K562 (cell line): ENCODE measurements around the gene CLIC1. TPM values are rescaled to one million over a fixed set of nuclear protein-coding genes. Genes with fewer than 3 reads are reported as not detected.

Experiments
- CREB1 ChIP-seq, 2 experiments: sonication (generic) in 1 of 2; formaldehyde crosslinking in 1 of 2; IDR thresholded peaks; 2 replicates each; pipeline versions ENCODE4 v1.6.1 to v1.8.0; 2012 to 2022; ENCODE audit warnings: inconsistent platforms in 1 of 2, mild to moderate bottlenecking in 1 of 2, missing genetic modification reagents in 1 of 2, moderate library complexity in 1 of 2
- CTCF ChIP-seq, 3 experiments: IDR thresholded peaks in 2 of 3; conservative IDR thresholded peaks in 1 of 3; 2 replicates each; pipeline ENCODE4 v1.5.1; 2011 to 2012; ENCODE audit warnings: low read length in 3 of 3, mild to moderate bottlenecking in 3 of 3, control low read depth in 2 of 3, improper control_type of control experiment in 1 of 3, inconsistent platforms in 1 of 3, low read depth in 1 of 3, mixed read lengths in 1 of 3, moderate library complexity in 1 of 3; ENCODE audit not compliant: insufficient read depth in 2 of 3
- ETS1 ChIP-seq: conservative IDR thresholded peaks from 2 replicates; pipeline ENCODE4 v1.6.1; 2011; ENCODE audit warnings: low read depth, mild to moderate bottlenecking, low read length; ENCODE audit not compliant: control insufficient read depth
- HES1 ChIP-seq: fragments of 450-650 bp; IDR thresholded peaks from 2 replicates; pipeline ENCODE4 v1.6.1; 2016; ENCODE audit warnings: low read depth, mild to moderate bottlenecking, moderate library complexity
- IRF1 ChIP-seq: sonication (generic); formaldehyde crosslinking; IDR thresholded peaks from 2 replicates; pipeline ENCODE4 v1.8.0; 2022; ENCODE audit warnings: missing genetic modification reagents, mild to moderate bottlenecking, borderline replicate concordance
- MNT ChIP-seq, 2 experiments: fragments of 450-650 bp; conservative IDR thresholded peaks; 2 replicates each; pipeline ENCODE4 v1.6.1; 2017; ENCODE audit warnings: mild to moderate bottlenecking in 2 of 2, moderate library complexity in 2 of 2
- MYNN ChIP-seq, 2 experiments: sonication (generic); formaldehyde crosslinking in 1 of 2; IDR thresholded peaks; 2 replicates each; pipeline versions ENCODE4 v1.5.0 to v1.6.1; 2016 to 2020; ENCODE audit warnings: antibody characterized with exemption in 1 of 2, missing genetic modification reagents in 1 of 2
- NCOA6 ChIP-seq: fragments of 450-650 bp; IDR thresholded peaks from 2 replicates; pipeline ENCODE4 v1.6.1; 2017; ENCODE audit warnings: mild to moderate bottlenecking
- RNF2 ChIP-seq: sonication (generic); IDR thresholded peaks from 2 replicates; pipeline ENCODE4 v1.6.1; 2016
- SPI1 ChIP-seq: IDR thresholded peaks from 2 replicates; pipeline ENCODE4 v1.6.1; 2011; ENCODE audit warnings: low read depth, low read length, control low read depth, borderline replicate concordance
- WHSC1 ChIP-seq: IDR thresholded peaks from one replicate; pipeline ENCODE4 v1.6.1; 2012; ENCODE audit warnings: low read length, control low read depth, inconsistent platforms
- ZNF263 ChIP-seq: sonication (generic); formaldehyde crosslinking; IDR thresholded peaks from 2 replicates; pipeline ENCODE4 v1.8.0; 2022; ENCODE audit warnings: mild to moderate bottlenecking, missing genetic modification reagents, borderline replicate concordance
- ZNF75A ChIP-seq: fragments of 450-650 bp; formaldehyde crosslinking; IDR thresholded peaks from 2 replicates; pipeline ENCODE4 v1.4.0; 2020; ENCODE audit warnings: mild to moderate bottlenecking
- polyA plus RNA-seq, 8 experiments: library from polyadenylated mRNA; depleted of rRNA in 4 of 8; stranded (reverse) in 5 of 8; unstranded in 3 of 8; fragments of >200 nt; fragmentation: Nextera tagmentation in 2 of 8; fragmentation: Illumina TruSeq in 1 of 8; extraction: Ambion mirVana in 2 of 8; extraction: Trizol in 1 of 8; gene quantifications; 2 replicates each; pipeline versions ENCODE4 v1.2.1 to v1.2.3, GENCODE V29; 2011 to 2014; ENCODE audit warnings: inconsistent platforms in 1 of 8, missing spikeins in 1 of 8
- total RNA-seq, 7 experiments: library from RNA; depleted of rRNA in 6 of 7; stranded (reverse); fragments of >200 nt in 6 of 7; fragmentation: Illumina TruSeq in 2 of 7; extraction: Trizol in 2 of 7; gene quantifications; 2 replicates each; pipeline versions ENCODE4 v1.2.1 to v1.2.3, GENCODE V29; 2011 to 2021; ENCODE audit warnings: low replicate concordance in 1 of 7
- TF ChIP-seq, protein P1 (sequence below): fragments of 250-450 bp; sonication (Bioruptor Pico); IDR thresholded peaks from 2 replicates; pipeline ENCODE4 v1.5.0; 2020; ENCODE audit warnings: mild to moderate bottlenecking
- TF ChIP-seq, protein P2 (sequence below), 2 experiments: IDR thresholded peaks; 2 replicates each; pipeline ENCODE4 v1.6.1; 2011; ENCODE audit warnings: borderline replicate concordance in 1 of 2, control low read depth in 1 of 2, low read depth in 1 of 2, low read length in 1 of 2, mild to moderate bottlenecking in 1 of 2, mixed read lengths in 1 of 2, moderate library complexity in 1 of 2; ENCODE audit not compliant: insufficient read depth in 1 of 2, insufficient read length in 1 of 2, poor library complexity in 1 of 2, severe bottlenecking in 1 of 2; ENCODE audit errors: extremely low read depth in 1 of 2
- TF ChIP-seq, protein P3 (sequence below): fragments of 250-450 bp; sonication (Bioruptor Pico); IDR thresholded peaks from 2 replicates; pipeline ENCODE4 v1.9.0; 2021; ENCODE audit warnings: mild to moderate bottlenecking

CLIC1 gene
- total and polyA plus RNA-seq, 9 of the 15 experiments (the other 6 are each of a cell fraction or from before 2014, with no cell fraction given) = 1,267 to 2,419 (median 1,808) TPM

DNA sequence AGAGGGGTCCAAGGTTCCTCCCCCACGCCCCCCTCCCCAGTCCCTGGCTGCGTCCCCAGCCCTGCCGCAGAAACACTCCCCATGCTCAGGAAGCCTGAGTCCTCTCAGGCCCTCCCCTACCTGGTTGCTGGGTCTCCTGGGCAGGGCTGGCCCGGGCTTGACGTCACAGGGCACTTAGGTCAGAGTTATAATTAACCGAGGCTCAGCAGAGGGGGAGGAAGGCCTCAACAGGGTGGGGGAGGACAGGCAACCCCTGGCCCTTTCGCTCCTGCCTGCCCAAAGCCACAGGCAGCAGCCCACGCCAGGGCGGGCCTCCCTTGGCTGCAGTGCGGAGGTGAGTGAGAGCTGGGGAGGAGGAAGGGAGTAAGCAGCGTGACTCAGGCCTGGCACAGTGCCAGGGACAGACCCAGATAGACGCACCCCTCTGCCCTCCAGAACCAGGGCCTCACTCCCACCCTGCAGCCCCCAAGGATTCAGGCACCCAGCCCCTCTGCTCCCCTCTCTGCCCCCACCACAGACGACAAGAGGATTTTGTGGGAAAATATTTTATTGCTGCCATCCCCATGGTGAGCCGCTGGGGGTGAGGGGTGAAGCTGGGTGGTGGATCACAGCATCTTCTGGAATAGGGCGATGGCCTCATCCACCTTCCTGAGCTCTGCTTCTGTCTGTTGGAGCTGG is 40.8 kb upstream of the CLIC1 start, which contains the start of gene VWA7 (continued):
- TF ChIP-seq, protein P1, sequence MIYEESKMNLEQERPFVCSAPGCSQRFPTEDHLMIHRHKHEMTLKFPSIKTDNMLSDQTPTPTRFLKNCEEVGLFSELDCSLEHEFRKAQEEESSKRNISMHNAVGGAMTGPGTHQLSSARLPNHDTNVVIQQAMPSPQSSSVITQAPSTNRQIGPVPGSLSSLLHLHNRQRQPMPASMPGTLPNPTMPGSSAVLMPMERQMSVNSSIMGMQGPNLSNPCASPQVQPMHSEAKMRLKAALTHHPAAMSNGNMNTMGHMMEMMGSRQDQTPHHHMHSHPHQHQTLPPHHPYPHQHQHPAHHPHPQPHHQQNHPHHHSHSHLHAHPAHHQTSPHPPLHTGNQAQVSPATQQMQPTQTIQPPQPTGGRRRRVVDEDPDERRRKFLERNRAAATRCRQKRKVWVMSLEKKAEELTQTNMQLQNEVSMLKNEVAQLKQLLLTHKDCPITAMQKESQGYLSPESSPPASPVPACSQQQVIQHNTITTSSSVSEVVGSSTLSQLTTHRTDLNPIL (CRISPR knock-in tag) = no peak; the same call in 1 of the 2 replicates
- TF ChIP-seq ZNF263 (CRISPR knock-in tag) (peak; percentile 90), RNF2 (peak; percentile 100), WHSC1 (peak; percentile 31), CREB1 (IDR thresholded peaks at IDR 0.05) (peak; percentile 94), CREB1 (CRISPR knock-in tag; IDR thresholded peaks at IDR 0.05) (peak; percentile 91), IRF1 (CRISPR knock-in tag) (no peak), MYNN (IDR thresholded peaks at IDR 0.05) (peak; percentile 98), MYNN (CRISPR knock-in tag; IDR thresholded peaks at IDR 0.05) (no peak), SPI1 (peak; percentile 51), HES1 (peak; percentile 93), NCOA6 (no peak), ETS1 (peak; percentile 72; the same call in 1 of the 2 replicates), MNT (conservative IDR thresholded peaks at IDR 0.05) (no peak), ZNF75A (CRISPR knock-in tag) (peak; percentile 63; the same call in 1 of the 2 replicates), CTCF (IDR thresholded peaks at IDR 0.05 in 2 of 3, conservative IDR thresholded peaks at IDR 0.05 in 1 of 3; ENCODE audit: insufficient read depth in 2 of 3, low read depth in 1 of 3, low read length in 3 of 3) (peak; percentile 14 to 44 (median 24); a peak in 2 of 6 replicates)
- TF ChIP-seq, protein P2, sequence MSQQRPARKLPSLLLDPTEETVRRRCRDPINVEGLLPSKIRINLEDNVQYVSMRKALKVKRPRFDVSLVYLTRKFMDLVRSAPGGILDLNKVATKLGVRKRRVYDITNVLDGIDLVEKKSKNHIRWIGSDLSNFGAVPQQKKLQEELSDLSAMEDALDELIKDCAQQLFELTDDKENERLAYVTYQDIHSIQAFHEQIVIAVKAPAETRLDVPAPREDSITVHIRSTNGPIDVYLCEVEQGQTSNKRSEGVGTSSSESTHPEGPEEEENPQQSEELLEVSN (IDR thresholded peaks at IDR 0.05; ENCODE audit: borderline replicate concordance in 1 of 2, extremely low read depth in 1 of 2, insufficient read depth in 1 of 2, insufficient read length in 1 of 2, low read depth in 1 of 2, low read length in 1 of 2, poor library complexity in 1 of 2, severe bottlenecking in 1 of 2) = peak; percentile 40 to 57
- TF ChIP-seq, protein P3, sequence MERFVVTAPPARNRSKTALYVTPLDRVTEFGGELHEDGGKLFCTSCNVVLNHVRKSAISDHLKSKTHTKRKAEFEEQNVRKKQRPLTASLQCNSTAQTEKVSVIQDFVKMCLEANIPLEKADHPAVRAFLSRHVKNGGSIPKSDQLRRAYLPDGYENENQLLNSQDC (CRISPR knock-in tag) = 0 out of 2 replicates have a peak, but pooled peaks have one; percentile 28
